Fibroblast of skin of right biceps (primary cell): Measurements from ENCODE around the gene ABHD17A.

Experiments used
- DNase-seq: peaks from one replicate; pipeline ENCODE4 v3.0.0-alpha.2; 2013

Gene ABHD17A

GRCh38 chr19:1851654-1852580 is 33.4 kb downstream of the ABHD17A start:
- DNase-seq: peak; percentile 28

GRCh38 chr19:1850809-1851653 is 34.3 kb downstream of the ABHD17A start:
- no peak for DNase-seq

GRCh38 chr19:1849886-1850398 is 35.4 kb downstream of the ABHD17A start:
- DNase-seq: no peak

GRCh38 chr19:1849132-1849474 is 36.2 kb downstream of the ABHD17A start:
- no peak for DNase-seq

GRCh38 chr19:1848399-1849131 is 36.7 kb downstream of the ABHD17A start, which contains the start of gene REXO1:
REXO1 (minus strand) TSS chr19:1848483; CDS start chr19:1848358, 125 bp downstream.
- peak; percentile 94 for DNase-seq

GRCh38 chr19:1847684-1848398 is 37.5 kb downstream of the ABHD17A start:
- DNase-seq: peak; percentile 39

- no peak for DNase-seq
Measured at GRCh38 chr19:1847348-1847683, 38.0 kb downstream of the ABHD17A start.

GRCh38 chr19:1846517-1847204 is 38.6 kb downstream of the ABHD17A start:
- DNase-seq: no peak

- DNase-seq: no peak
Measured at GRCh38 chr19:1845642-1846041, 39.7 kb downstream of the ABHD17A start.

- DNase-seq: no peak
Measured at GRCh38 chr19:1845125-1845515, 40.2 kb downstream of the ABHD17A start.

GRCh38 chr19:1844513-1845124 is 40.7 kb downstream of the ABHD17A start:
- no peak for DNase-seq

- no peak for DNase-seq
Measured at GRCh38 chr19:1843646-1844394, 41.5 kb downstream of the ABHD17A start.

- DNase-seq: no peak
Measured at GRCh38 chr19:1843116-1843515, 42.2 kb downstream of the ABHD17A start.

- no peak for DNase-seq
Measured at GRCh38 chr19:1841209-1841924, 43.9 kb downstream of the ABHD17A start.

GRCh38 chr19:1840541-1841115 is 44.7 kb downstream of the ABHD17A start:
- no peak for DNase-seq

GRCh38 chr19:1839658-1840540 is 45.4 kb downstream of the ABHD17A start:
- DNase-seq: no peak

GRCh38 chr19:1837625-1838105 is 47.6 kb downstream of the ABHD17A start:
- DNase-seq: peak; percentile 33

GRCh38 chr19:1837222-1837565 is 48.1 kb downstream of the ABHD17A start:
- DNase-seq: no peak
